Jurkat, Clone E6-1 (cell line): ENCODE measurements around the gene HMGN4.
"Not testable (repeated sequence)": the region's sequence is repeated elsewhere in the genome, so short reads cannot be mapped to it uniquely, and the experiment has no call there.

Experiments used
- DNase-seq: peaks from one replicate; pipeline ENCODE4 v3.0.0-alpha.2; 2011; ENCODE audit warnings: low read depth, low spot score
- H3K4me3 ChIP-seq: 2 replicates; pipeline ENCODE4 v1.5.1; 2011; ENCODE audit warnings: mild to moderate bottlenecking, low read length, control low read depth, moderate library complexity

The HMGN4 gene

GRCh38 chr6:26520850-26521599 lies 17.1 kb upstream of the HMGN4 start:
- DNase-seq = peak; percentile 75
- H3K4me3 ChIP-seq = peak overlapping the region; percentile 47

GRCh38 chr6:26521600-26522391 lies 16.4 kb upstream of the HMGN4 start:
- no peak overlapping the region; the same call in 1 of the 2 replicates for H3K4me3 ChIP-seq
- no peak for DNase-seq

GRCh38 chr6:26522486-26523228 lies 15.5 kb upstream of the HMGN4 start:
- not testable (repeated sequence) for H3K4me3 ChIP-seq, DNase-seq

GRCh38 chr6:26524314-26524713 lies 13.9 kb upstream of the HMGN4 start:
- DNase-seq, H3K4me3 ChIP-seq: not testable (repeated sequence)

GRCh38 chr6:26524722-26525370 lies 13.3 kb upstream of the HMGN4 start:
- DNase-seq = no peak

GRCh38 chr6:26525838-26526237 lies 12.3 kb upstream of the HMGN4 start:
- no peak overlapping the region for H3K4me3 ChIP-seq
- no peak for DNase-seq

More at GRCh38 chr6:26524722-26525370, 13.3 kb upstream of the HMGN4 start:
- H3K4me3 ChIP-seq = no peak overlapping the region

GRCh38 chr6:26526928-26527327 lies 11.2 kb upstream of the HMGN4 start:
- no peak overlapping the region for H3K4me3 ChIP-seq
- no peak for DNase-seq

GRCh38 chr6:26530203-26530602 lies 8.0 kb upstream of the HMGN4 start:
- no peak overlapping the region for H3K4me3 ChIP-seq

GRCh38 chr6:26531897-26532296 lies 6.3 kb upstream of the HMGN4 start:
- H3K4me3 ChIP-seq = no peak overlapping the region
- DNase-seq = no peak

More at GRCh38 chr6:26530203-26530602, 8.0 kb upstream of the HMGN4 start:
- no peak for DNase-seq

- DNase-seq = peak; percentile 94
- peak overlapping the region; percentile 76 for H3K4me3 ChIP-seq
These were observed 5.3 kb upstream of the HMGN4 start for GRCh38 chr6:26532699-26533531.

- DNase-seq = no peak
- peak overlapping the region; percentile 76 for H3K4me3 ChIP-seq
These were observed 4.6 kb upstream of the HMGN4 start for GRCh38 chr6:26533532-26533931.

- DNase-seq = peak; percentile 58
- H3K4me3 ChIP-seq = no peak overlapping the region
These were observed 3.3 kb upstream of the HMGN4 start for GRCh38 chr6:26534681-26535465.

- peak overlapping the region; percentile 92 for H3K4me3 ChIP-seq
- DNase-seq = peak; percentile 73
These were observed 1.5 kb upstream of the HMGN4 start for GRCh38 chr6:26536571-26537159.

GRCh38 chr6:26537160-26537845 lies 863 bp upstream of the HMGN4 start:
- DNase-seq = peak; percentile 91
- H3K4me3 ChIP-seq = peak overlapping the region; percentile 92

GRCh38 chr6:26538572-26538902 lies 371 bp downstream of the HMGN4 start:
- peak overlapping the region; percentile 92 for H3K4me3 ChIP-seq
- DNase-seq = no peak

GRCh38 chr6:26539071-26539615 lies 977 bp downstream of the HMGN4 start:
- DNase-seq = no peak
- peak overlapping the region; percentile 92 for H3K4me3 ChIP-seq

- no peak for DNase-seq
- no peak overlapping the region for H3K4me3 ChIP-seq
These were observed 3.4 kb downstream of the HMGN4 start for GRCh38 chr6:26541579-26541978.
